ENCODE measurements around the gene PLA2G2D.

Gene PLA2G2D

DNA sequence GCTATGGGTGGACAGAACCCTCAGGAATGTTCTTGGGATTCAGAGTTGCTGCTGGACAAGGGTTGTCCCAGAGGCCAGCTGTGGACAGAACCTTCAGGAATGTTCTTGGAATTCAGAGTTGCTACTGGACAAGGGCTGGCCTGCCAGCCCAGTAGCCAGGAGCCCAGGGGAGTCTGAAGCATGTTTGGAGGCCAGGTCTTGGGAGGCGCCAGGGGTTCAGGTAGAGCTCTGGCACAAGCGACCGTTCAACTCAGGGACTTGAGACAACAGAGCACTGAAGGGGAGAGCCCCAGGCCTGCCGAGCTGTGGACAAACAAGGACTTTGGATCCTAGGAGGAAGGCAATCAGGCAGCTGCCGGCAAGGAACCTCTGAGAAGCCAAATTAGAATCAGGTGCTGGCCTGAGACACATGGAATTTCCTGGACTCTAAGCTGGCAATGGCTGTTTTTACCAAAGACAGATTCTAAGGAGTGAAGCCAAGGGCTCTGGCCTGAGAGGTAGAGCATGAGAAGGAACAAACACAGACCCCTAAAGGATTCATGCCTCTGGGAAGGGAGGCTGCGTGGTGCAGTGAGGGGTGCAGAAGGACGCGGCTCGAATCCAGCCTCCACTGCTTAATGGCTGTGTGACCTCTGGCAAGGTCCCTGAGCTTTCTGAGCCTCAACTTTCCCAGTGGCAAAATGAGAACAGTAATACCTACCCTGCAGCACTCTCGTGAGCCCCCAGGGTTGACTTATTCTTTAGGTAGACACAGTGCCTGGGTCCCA, 36.0 kb downstream of the PLA2G2D start:
- no peak for DNase-seq

GRCh38 chr1:20082772-20083171, 36.6 kb downstream of the PLA2G2D start:
- DNase-seq: no peak

DNA sequence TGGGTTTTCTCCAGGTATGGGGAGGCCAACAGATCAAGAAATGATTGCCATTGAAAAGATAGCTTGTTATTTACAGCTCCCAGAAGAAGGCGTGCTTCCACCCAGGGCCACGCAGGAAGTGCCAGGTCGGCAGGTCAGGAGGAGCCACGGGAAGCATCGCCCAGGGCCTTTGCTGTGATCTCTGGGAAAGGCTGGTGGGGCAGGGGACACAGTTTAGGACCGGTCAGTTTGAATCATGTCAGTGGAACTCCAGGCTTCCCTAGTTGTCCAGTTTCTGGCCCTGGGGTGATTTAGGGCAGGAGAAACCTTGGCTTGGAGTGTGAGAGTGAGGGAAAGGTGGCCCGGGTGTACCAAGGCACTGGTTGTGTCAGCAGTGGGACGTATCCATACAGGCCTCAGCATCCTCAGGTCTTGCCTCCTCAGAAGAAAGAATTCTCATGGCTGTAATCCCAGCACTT, 38.0 kb downstream of the PLA2G2D start:
- no peak for DNase-seq

DNA sequence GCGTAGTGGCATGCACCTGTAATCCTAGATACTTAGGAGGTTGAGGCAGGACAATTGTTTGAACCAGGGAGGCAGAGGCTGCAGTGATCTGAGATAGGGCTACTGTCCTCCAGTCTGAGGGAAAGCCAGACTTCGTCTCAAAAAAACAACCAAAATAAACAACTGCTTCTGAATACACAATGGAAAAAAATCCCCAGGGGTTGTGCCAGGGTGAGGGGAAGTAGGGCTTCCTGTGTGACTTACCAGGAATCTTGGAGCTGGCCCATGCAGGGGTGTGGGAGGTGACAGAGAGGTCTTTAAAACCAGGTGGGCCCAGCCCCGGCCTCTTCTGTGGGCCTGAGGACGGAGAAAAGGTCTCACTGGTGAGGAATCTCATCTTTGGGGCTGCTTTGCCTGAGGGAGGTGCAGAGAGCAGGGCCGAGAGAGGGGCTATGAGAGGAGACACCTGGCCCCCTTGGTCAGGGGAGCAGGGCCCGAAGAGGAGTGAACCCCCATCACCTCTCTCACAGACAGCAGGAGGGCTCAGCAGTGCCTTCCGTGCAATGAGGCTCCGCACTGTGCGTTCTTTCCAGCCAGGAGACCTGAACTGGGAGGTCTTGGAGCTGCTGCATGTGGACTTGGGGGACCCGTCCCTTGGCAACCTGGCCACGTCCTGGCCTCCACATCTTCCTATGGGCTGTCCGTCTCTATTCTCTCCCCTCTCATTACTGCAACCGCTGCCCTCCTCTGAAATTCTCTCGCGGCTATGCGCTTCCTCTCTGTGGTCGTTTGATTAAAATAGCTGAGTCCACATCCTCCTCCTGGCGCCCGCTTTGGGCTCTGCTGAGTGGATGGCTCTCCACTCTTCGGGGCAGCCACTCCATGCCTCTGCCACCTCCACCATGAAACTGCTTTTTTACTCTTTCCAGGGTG, 38.6 kb downstream of the PLA2G2D start:
- no peak for DNase-seq

GRCh38 chr1:20079661-20080305, 39.6 kb downstream of the PLA2G2D start:
- DNase-seq: no peak

- DNase-seq: no peak
Measured at GRCh38 chr1:20078711-20079110, 40.6 kb downstream of the PLA2G2D start.

- DNase-seq: no peak
Measured at GRCh38 chr1:20078171-20078651, 41.1 kb downstream of the PLA2G2D start.

GRCh38 chr1:20076710-20077461, 42.5 kb downstream of the PLA2G2D start:
- DNase-seq: no peak

DNA sequence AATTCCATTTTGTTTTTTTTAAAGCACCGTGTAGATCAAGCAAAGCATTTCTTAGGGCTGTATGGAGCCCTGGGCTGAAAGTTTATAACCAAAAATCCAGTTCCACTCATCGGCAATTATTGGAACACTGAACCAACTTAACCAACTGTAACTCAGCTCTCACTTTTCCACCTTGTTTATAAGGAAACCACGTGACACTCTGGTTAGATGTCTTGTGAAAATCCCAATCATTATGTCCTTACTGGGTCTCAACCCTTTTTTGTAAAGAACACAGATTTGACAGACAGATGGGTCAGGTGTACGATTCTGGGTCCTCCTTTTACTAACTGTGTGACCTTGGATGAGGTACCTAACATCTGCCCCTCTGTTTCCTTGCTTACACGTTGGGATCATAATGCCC, 43.1 kb downstream of the PLA2G2D start:
- no peak for DNase-seq

DNA sequence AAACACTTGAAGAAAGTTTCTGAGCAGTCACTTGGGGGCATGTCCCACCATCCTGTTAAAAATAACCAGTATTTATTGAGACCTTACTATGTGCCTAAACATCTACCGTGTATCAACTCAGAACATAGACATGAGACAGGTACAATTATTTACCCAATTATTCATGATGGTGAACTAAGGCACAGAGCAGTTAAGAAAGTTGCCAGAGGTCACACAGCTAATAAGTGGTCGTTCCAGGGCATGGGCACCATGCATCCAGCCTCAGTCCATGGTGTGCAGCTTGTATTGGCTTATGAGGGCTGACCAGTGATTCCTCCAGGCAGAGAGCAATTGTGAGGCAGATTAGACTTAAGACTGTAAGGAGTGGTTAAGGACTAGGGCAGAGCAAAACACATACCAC, 44.0 kb downstream of the PLA2G2D start:
- no peak for DNase-seq

DNA sequence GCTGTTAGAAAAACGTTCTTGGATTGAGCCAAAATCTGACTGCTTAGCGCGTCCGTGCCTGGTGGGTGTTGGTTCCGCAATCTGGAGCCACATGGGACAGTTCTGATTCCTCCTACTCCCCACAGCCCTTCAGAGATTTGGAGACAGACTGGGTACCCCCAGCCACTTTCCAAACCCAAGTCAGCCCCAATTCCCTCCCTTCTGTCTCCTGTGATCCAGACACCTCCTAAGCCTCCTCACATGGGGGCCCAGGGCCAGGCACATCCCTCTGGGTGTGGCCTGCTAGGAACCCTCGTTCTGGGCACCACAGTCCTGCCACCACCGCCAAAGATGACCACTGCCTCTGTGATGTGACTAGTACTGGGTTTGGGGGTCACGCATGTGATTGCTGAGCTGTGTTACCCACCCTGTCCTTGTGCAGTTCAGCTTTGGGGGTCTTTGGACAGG, 44.6 kb downstream of the PLA2G2D start:
- no peak for DNase-seq

DNA sequence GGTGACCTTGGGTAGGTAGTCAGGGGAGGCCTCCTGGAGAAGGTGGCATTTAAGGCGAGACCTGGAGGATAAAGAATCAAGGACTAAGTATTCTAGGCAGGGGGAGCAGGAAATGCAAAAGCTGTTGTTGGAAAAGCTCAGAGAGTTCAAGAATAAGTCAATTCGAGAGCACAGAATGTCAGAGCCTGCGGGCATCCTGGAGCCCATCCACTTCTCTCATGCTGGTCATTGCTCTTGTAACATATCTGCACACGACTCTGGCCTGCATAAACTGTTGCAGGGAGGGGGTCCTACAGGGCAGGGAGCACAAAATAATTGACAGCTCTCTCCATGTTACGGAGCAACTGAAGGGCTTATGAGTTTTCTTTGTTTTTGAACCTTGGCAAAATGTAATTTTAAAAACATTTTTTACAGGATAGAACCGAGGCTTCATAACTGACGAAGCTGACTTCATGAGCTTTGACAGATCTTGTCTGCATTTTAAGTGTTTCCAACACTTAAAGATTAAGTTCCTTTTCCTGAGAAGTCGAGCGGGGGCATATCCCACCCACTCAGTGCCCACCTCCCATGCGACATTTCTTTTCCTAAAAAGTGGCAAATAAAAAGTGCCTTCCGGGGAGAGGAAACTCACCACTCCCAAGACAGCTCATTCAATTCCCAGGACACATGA, 45.1 kb downstream of the PLA2G2D start:
- DNase-seq: no peak

GRCh38 chr1:20073256-20073655, 46.1 kb downstream of the PLA2G2D start:
- no peak for DNase-seq

DNA sequence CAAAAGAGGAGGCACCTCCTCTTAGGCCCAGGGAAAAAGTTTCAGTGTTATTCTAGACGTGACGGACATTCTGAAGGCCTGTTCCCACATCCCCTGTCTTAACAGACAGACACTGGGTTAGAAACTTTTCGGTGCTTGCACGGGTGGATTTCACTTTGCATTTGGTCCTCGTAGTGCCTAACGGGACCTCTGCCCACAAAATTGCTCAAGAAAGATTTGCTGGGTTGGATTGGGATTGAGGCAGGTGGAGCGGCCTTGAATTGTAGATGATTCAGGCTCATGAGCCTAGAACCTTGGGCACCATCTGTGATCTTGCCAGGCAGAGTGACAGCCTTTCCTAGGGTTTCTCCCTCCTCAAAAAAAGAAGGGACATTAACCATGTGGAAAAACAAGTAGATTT, 46.6 kb downstream of the PLA2G2D start:
- DNase-seq: no peak

GRCh38 chr1:20071416-20071815, 47.9 kb downstream of the PLA2G2D start:
- no peak for DNase-seq

- no peak for DNase-seq
Measured at GRCh38 chr1:20070357-20070756, 49.0 kb downstream of the PLA2G2D start.

DNA sequence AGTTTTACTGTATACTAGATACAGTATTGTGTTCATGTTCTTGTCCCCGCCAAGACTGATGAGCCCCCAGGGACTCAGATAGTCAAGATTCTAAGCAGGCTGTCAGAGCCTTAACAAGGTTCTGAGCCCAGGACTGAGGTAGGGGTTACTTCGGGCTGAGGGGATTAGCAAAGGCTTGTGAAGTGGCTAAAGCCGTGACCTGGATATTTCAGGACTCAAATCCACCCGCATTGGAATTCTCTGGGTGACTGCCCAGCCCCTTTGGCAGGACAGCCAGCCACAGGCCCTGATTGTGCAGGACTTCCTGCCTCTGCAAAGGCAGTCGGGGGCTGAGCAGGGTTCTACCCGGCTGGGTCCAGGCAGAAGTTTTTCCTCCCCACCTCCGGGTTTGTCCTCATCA, 49.5 kb downstream of the PLA2G2D start, which contains the start of gene PLA2G5:
PLA2G5 (plus strand) TSS at position 321 of the 400 bp plus-strand sequence. CDS start 14,637 bp downstream, outside the sequence.
- DNase-seq: no peak

DNA sequence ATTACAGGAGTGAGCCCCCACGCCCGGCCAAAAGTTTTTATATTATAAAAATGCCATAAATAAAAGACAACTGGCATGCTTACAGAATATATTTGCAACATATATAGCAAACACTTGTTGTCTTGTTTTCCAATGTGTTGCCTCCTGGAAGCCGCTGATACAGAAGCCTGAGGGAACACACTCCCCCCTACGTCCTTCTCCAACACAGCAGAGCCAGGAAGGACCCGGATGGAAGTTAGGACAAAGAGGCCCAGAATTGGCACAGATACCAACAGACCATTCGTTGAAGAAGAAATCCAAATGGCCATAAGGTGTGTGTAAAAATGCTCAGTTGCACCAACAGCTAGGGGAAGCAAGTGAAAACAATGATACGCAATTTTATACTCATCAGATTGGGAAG, 50.6 kb downstream of the PLA2G2D start:
- no peak for DNase-seq

- no peak for DNase-seq
Measured at GRCh38 chr1:20063861-20064292, 55.5 kb downstream of the PLA2G2D start.

All from NCI-H1048 (cell line).